Testis (tissue), 3 donors: ENCODE measurements around the gene ACTL10. TPM values are rescaled to one million over a fixed set of nuclear protein-coding genes. Genes with fewer than 3 reads are reported as not detected.

Experiments used
- DNase-seq: peaks from one replicate; pipeline ENCODE4 v3.0.0-alpha.2; 2019
- H3K27ac ChIP-seq, 2 donors: fragments of 200-600 bp; sonication (generic); one replicate each; pipeline ENCODE4 v1.5.1; 2019
- H3K27me3 ChIP-seq: fragments of 200-600 bp; sonication (generic); one replicate; pipeline ENCODE4 v1.5.1; 2019
- H3K36me3 ChIP-seq: fragments of 200-600 bp; sonication (generic); one replicate; pipeline ENCODE4 v1.5.1; 2017; ENCODE audit warnings: low read depth; ENCODE audit errors: missing control alignments
- H3K4me1 ChIP-seq: fragments of 200-600 bp; sonication (generic); one replicate; pipeline ENCODE4 v1.5.1; 2019
- H3K4me3 ChIP-seq, 2 donors: fragments of 200-600 bp; sonication (generic); one replicate each; pipeline ENCODE4 v1.5.1; 2017 to 2019
- H3K9me3 ChIP-seq: fragments of 200-600 bp; sonication (generic); one replicate; pipeline ENCODE4 v1.5.1; 2017
- CTCF ChIP-seq, 3 experiments: fragments of 450-650 bp in 2 of 3; fragments of 200-600 bp in 1 of 3; sonication (generic) in 1 of 3; IDR thresholded peaks; one replicate each; pipeline ENCODE4 v1.5.1; 2016 to 2019; ENCODE audit warnings: antibody characterized with exemption in 3 of 3, mild to moderate bottlenecking in 2 of 3, moderate library complexity in 1 of 3
- POLR2A ChIP-seq: fragments of 450-650 bp; IDR thresholded peaks from one replicate; pipeline ENCODE4 v1.6.1; 2017; ENCODE audit warnings: antibody characterized with exemption, mild to moderate bottlenecking, moderate library complexity
- WGBS, 2 donors: methylation state at CpG; one replicate each; pipeline ENCODE4 v1.1.5; 2018; 5-methylcytosine and 5-hydroxymethylcytosine counted together
- intact Hi-C: fragments of 100-400 bp; cut with DNase I; formaldehyde crosslinking; loops from one replicate; pipeline ENCODE4 v1.15.1; 2023; ENCODE audit warnings: low total_unique reads
- polyA plus RNA-seq: library from polyadenylated mRNA; stranded (reverse); fragments of 350-450 nt; fragmentation: Illumina TruSeq; extraction: RNeasy Lipid Tissue Mini Kit (QIAGEN cat#74804); gene quantifications from one replicate; pipeline ENCODE4 v1.2.3, GENCODE V29; 2014; ENCODE audit warnings: low read depth, low replicate concordance; ENCODE audit not compliant: insufficient read depth
- total RNA-seq, 2 donors: library from RNA; depleted of rRNA; stranded (reverse); fragments of >200 nt; gene quantifications; one replicate each; pipeline ENCODE4 v1.2.3, GENCODE V29; 2016

Gene ACTL10
- total and polyA plus RNA-seq, 3 donors from 2014 or later: 26.6 to 62.1 (median 55.0) TPM

GRCh38 chr20:33669873-33670640 lies 3.3 kb downstream of the ACTL10 start:
- WGBS, 2 donors: 80 to 83% methylated on average over 12 to 13 of the region's 13 CpGs
- H3K4me3 ChIP-seq: no peak overlapping the region
- peaks cover 31% of the 10 kb centered on the region for H3K4me1 ChIP-seq
- no peaks in the 10 kb centered on the region for H3K36me3 ChIP-seq
- no peaks in the 10 kb centered on the region for H3K27me3 ChIP-seq
- TF ChIP-seq CTCF (IDR thresholded peaks at IDR 0.05): no peak
- TF ChIP-seq POLR2A: no peak
- intact Hi-C loops: loop anchor here (5.0 kb wide), 1 partner anchor 62 kb away; the partner anchor contains the start of gene ZNF341
- no peak for DNase-seq
- H3K9me3 ChIP-seq: no peaks in the 10 kb centered on the region
- no peak overlapping the region for H3K27ac ChIP-seq

GRCh38 chr20:33670715-33671499 lies 4.2 kb downstream of the ACTL10 start:
- H3K4me1 ChIP-seq: peaks cover 39% of the 10 kb centered on the region
- intact Hi-C loops: no loop called here

GRCh38 chr20:33671573-33672288 lies 5.0 kb downstream of the ACTL10 start:
- intact Hi-C loops: no loop called here
- H3K27ac ChIP-seq: no peak overlapping the region
- H3K27me3 ChIP-seq: no peaks in the 10 kb centered on the region
- H3K36me3 ChIP-seq: no peaks in the 10 kb centered on the region
- H3K4me1 ChIP-seq: peaks cover 43% of the 10 kb centered on the region
- no peak for DNase-seq
- H3K4me3 ChIP-seq: no peak overlapping the region
- no peaks in the 10 kb centered on the region for H3K9me3 ChIP-seq
- TF ChIP-seq POLR2A (no peak), CTCF (IDR thresholded peaks at IDR 0.05) (no peak)
- 75 to 79% methylated on average over 8 of the region's 8 CpGs for WGBS, 2 donors

More at GRCh38 chr20:33670715-33671499, 4.2 kb downstream of the ACTL10 start:
- H3K27me3 ChIP-seq: no peaks in the 10 kb centered on the region
- H3K4me3 ChIP-seq: no peak overlapping the region
- no peak for DNase-seq
- WGBS, 2 donors: 77 to 89% methylated on average over 4 to 6 of the region's 6 CpGs
- H3K9me3 ChIP-seq: no peaks in the 10 kb centered on the region
- H3K36me3 ChIP-seq: no peaks in the 10 kb centered on the region
- TF ChIP-seq POLR2A (no peak), CTCF (IDR thresholded peaks at IDR 0.05) (no peak)
- H3K27ac ChIP-seq: no peak overlapping the region

GRCh38 chr20:33672426-33673113 lies 5.8 kb downstream of the ACTL10 start:
- TF ChIP-seq CTCF (IDR thresholded peaks at IDR 0.05): no peak
- TF ChIP-seq POLR2A: no peak
- no peak for DNase-seq
- intact Hi-C loops: no loop called here
- H3K4me1 ChIP-seq: peaks cover 43% of the 10 kb centered on the region
- H3K9me3 ChIP-seq: no peaks in the 10 kb centered on the region
- peak overlapping the region; percentile 85 to 92 for H3K27ac ChIP-seq
- no peaks in the 10 kb centered on the region for H3K36me3 ChIP-seq
- peak overlapping the region; percentile 77 to 86 for H3K4me3 ChIP-seq
- no peaks in the 10 kb centered on the region for H3K27me3 ChIP-seq
- 58 to 97% methylated on average over 7 to 17 of the region's 17 CpGs for WGBS, 2 donors
